Urinary bladder (tissue), 4 donors: ENCODE data around the gene TGFBR3. TPM values are rescaled to one million over a fixed set of nuclear protein-coding genes. Genes with fewer than 3 reads are reported as not detected.
A peak's percentile ranks its signal among the peaks of the same experiment; 100 is the strongest.

Experiments used
- DNase-seq: peaks from one replicate; pipeline ENCODE4 v3.0.0-alpha.2; 2015; ENCODE audit errors: extremely low spot score
- H3K27ac ChIP-seq: one replicate; pipeline ENCODE4 v1.5.1; 2013; ENCODE audit warnings: low read depth, mild to moderate bottlenecking, moderate library complexity
- H3K36me3 ChIP-seq: one replicate; pipeline ENCODE4 v1.6.1; 2013; ENCODE audit warnings: mild to moderate bottlenecking, moderate library complexity; ENCODE audit not compliant: insufficient read depth
- H3K4me1 ChIP-seq: one replicate; pipeline ENCODE4 v1.6.1; 2013; ENCODE audit warnings: mild to moderate bottlenecking, moderate library complexity; ENCODE audit not compliant: insufficient read depth
- H3K4me3 ChIP-seq: one replicate; pipeline ENCODE4 v1.5.1; 2013; ENCODE audit warnings: low read depth, low read length
- WGBS: extraction: QIAGEN DNeasy Blood & Tissue Kit; methylation state at CpG from one replicate; pipeline ENCODE4 v1.1.7; 2013; 5-methylcytosine and 5-hydroxymethylcytosine counted together
- polyA plus RNA-seq: library from polyadenylated mRNA; stranded (reverse); fragments of 200-250 nt; gene quantifications from one replicate; pipeline ENCODE4 v1.2.3, GENCODE V29; 2013
- total RNA-seq: library from RNA; depleted of rRNA; stranded (reverse); fragments of >200 nt; gene quantifications from one replicate; pipeline ENCODE4 v1.2.3, GENCODE V29; 2014
- donor health status: healthy with polysubstance abuse.
- donor health status: healthy.

Gene TGFBR3
- total and polyA plus RNA-seq, 2 donors, result 94.8 to 131 TPM

- Histone ChIP-seq H3K4me3 (no peak overlapping the region), H3K4me1 (no peaks in the 10 kb centered on the region), H3K36me3 (no peaks in the 10 kb centered on the region), H3K27ac (no peak overlapping the region)
- DNase-seq, result no peak
- 36% methylated on average over 10 of the region's 10 CpGs for WGBS
These were observed 108.2 kb downstream of the TGFBR3 start for GRCh38 chr1:91777630-91778300.

DNA sequence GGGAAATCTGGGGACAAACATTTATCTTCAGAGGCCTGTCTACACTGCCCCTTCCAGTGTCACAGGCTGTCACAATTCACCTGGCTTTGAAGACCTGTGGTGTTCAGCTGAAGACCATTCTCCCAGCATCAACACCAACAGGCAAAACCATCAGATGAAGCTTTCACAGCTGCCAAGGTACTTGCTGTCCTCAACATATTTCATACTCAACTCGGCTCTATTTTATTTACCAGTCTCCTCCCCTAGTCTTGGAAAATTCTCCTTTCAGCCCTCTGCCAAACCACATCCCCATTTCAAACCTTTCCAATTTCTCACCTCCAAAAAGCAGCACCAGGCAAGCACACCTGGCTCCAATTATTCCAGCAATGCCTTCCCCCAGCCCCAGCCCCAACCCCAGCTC lies 108.8 kb downstream of the TGFBR3 start:
- WGBS, result 23% methylated on average over 1 of the region's 1 CpG
- Histone ChIP-seq H3K36me3 (no peaks in the 10 kb centered on the region), H3K4me1 (no peaks in the 10 kb centered on the region), H3K4me3 (no peak overlapping the region), H3K27ac (peak overlapping the region; percentile 56)
- no peak for DNase-seq

GRCh38 chr1:91776068-91776794 lies 109.7 kb downstream of the TGFBR3 start:
- Histone ChIP-seq H3K27ac (no peak overlapping the region), H3K36me3 (no peaks in the 10 kb centered on the region), H3K4me1 (no peaks in the 10 kb centered on the region), H3K4me3 (no peak overlapping the region)
- no peak for DNase-seq
- WGBS, result 51% methylated on average over 3 of the region's 3 CpGs

GRCh38 chr1:91775227-91775626 lies 110.7 kb downstream of the TGFBR3 start:
- DNase-seq, result no peak
- no peak overlapping the region for H3K4me3 ChIP-seq
- 95% methylated on average over 6 of the region's 6 CpGs for WGBS
- H3K4me1 ChIP-seq, result no peaks in the 10 kb centered on the region
- no peaks in the 10 kb centered on the region for H3K36me3 ChIP-seq
- no peak overlapping the region for H3K27ac ChIP-seq

- no peaks in the 10 kb centered on the region for H3K36me3 ChIP-seq
- no peak overlapping the region for H3K27ac ChIP-seq
- WGBS, result 82% methylated on average over 7 of the region's 7 CpGs
- no peaks in the 10 kb centered on the region for H3K4me1 ChIP-seq
- DNase-seq, result no peak
- H3K4me3 ChIP-seq, result no peak overlapping the region
These were observed 111.3 kb downstream of the TGFBR3 start for GRCh38 chr1:91774520-91775203.

- DNase-seq, result no peak
- Histone ChIP-seq H3K27ac (no peak overlapping the region), H3K4me1 (no peaks in the 10 kb centered on the region), H3K36me3 (no peaks in the 10 kb centered on the region), H3K4me3 (no peak overlapping the region)
- WGBS, result 91% methylated on average over 2 of the region's 2 CpGs
These were observed 114.2 kb downstream of the TGFBR3 start for GRCh38 chr1:91771717-91772116.

GRCh38 chr1:91770667-91771268 lies 115.2 kb downstream of the TGFBR3 start:
- Histone ChIP-seq H3K4me1 (no peaks in the 10 kb centered on the region), H3K4me3 (no peak overlapping the region), H3K36me3 (peaks cover 2% of the 10 kb centered on the region), H3K27ac (no peak overlapping the region)
- WGBS, result 97% methylated on average over 4 of the region's 4 CpGs
- no peak for DNase-seq

DNA sequence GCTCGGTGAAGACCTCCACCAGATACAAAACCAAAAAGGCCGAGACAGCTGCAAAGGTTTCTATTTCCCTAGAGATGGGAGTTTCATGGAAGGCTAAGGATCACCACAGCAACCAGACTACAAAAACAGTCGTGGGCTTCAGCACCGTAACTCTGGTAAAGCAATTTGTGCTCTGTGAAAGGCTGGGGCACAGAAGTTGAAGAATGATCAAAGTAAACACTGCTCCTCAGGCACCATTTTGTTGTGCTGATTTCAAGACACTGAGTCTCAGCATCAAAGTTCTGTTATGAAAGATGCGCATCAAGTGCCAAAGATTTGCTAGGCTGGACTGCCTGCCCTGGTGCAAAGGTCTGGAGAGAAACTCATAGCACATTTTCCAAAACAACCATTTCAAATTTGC lies 116.2 kb downstream of the TGFBR3 start:
- 61% methylated on average over 5 of the region's 5 CpGs for whole genome bisulfite sequencing
- DNase-seq, result no peak
- Histone ChIP-seq H3K27ac (no peak overlapping the region), H3K4me3 (no peak overlapping the region), H3K36me3 (peaks cover 2% of the 10 kb centered on the region), H3K4me1 (no peaks in the 10 kb centered on the region)

GRCh38 chr1:91768786-91769725 lies 116.9 kb downstream of the TGFBR3 start:
- no peaks in the 10 kb centered on the region for H3K4me1 ChIP-seq
- 88% methylated on average over 9 of the region's 9 CpGs for WGBS

DNA sequence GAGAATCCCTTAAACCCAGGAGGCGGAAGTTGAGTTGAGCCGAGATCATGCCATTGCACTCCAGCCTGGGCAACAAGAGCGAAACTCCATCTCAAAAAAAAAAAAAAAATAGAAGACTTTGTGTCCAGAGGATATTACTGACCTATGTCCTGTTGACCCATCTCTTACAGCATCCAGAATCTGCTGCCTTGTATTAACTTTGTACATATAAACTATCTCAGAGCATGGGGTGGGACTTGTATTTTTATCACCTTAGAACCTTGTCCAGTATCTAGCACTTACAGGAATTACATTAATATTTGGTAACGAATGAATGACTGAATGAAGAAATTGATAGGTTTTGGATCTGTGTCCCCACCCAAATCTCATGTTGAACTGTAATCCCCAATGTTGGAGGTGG lies 117.8 kb downstream of the TGFBR3 start:
- peaks cover 2% of the 10 kb centered on the region for H3K36me3 ChIP-seq
- no peak overlapping the region for H3K4me3 ChIP-seq
- no peaks in the 10 kb centered on the region for H3K4me1 ChIP-seq
- no peak for DNase-seq
- WGBS, result 95% methylated on average over 4 of the region's 4 CpGs
- no peak overlapping the region for H3K27ac ChIP-seq

More at GRCh38 chr1:91768786-91769725, 116.9 kb downstream of the TGFBR3 start:
- no peak for DNase-seq
- Histone ChIP-seq H3K36me3 (peaks cover 2% of the 10 kb centered on the region), H3K4me3 (no peak overlapping the region), H3K27ac (no peak overlapping the region)

DNA sequence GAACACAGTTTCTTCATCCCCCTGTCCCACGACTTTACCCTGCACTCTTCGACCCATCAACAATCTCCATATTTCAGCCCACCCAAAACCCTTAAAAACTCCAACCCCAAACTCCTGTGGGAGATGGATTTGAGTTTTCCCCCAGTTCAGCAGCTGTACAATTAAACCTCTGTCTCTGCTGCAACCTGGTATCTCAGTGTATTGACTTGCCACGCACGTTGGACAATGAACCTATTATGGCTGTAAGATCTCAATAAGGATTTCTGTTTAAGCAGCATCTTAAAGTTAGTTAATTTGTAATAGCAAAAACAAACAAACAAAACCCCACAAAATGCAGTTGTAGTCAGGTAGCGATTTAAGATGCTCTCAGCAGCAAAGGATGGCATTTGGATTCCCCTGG lies 119.1 kb downstream of the TGFBR3 start:
- H3K4me3 ChIP-seq, result no peak overlapping the region
- H3K27ac ChIP-seq, result no peak overlapping the region
- H3K4me1 ChIP-seq, result peaks cover 1% of the 10 kb centered on the region
- DNase-seq, result no peak
- H3K36me3 ChIP-seq, result peaks cover 2% of the 10 kb centered on the region
- 90% methylated on average over 5 of the region's 5 CpGs for WGBS

GRCh38 chr1:91765880-91766443 lies 120.0 kb downstream of the TGFBR3 start:
- Histone ChIP-seq H3K4me3 (no peak overlapping the region), H3K4me1 (peaks cover 1% of the 10 kb centered on the region), H3K36me3 (peaks cover 2% of the 10 kb centered on the region), H3K27ac (no peak overlapping the region)
- no peak for DNase-seq
- WGBS, result 65% methylated on average over 3 of the region's 3 CpGs
